ENCODE data around the gene DCXR.
"Not testable (repeated sequence)": the region's sequence is repeated elsewhere in the genome, so short reads cannot be mapped to it uniquely, and the experiment has no call there.

Gene DCXR

GRCh38 chr17:82047914-82048570 lies 10.5 kb upstream of the DCXR start:
- Mint-ChIP-seq H3K9me3 (no peaks in the 10 kb centered on the region), H3K4me1 (ENCODE audit: low read depth) (no peaks in the 10 kb centered on the region), H3K36me3 (ENCODE audit: low read depth) (peaks cover 2% of the 10 kb centered on the region), H3K27me3 (ENCODE audit: low read depth) (no peaks in the 10 kb centered on the region), H3K4me3 (no peak overlapping the region), H3K27ac (peak overlapping the region; percentile 71)
- no peak for DNase-seq (ENCODE audit: low spot score)

- Mint-ChIP-seq H3K36me3 (ENCODE audit: low read depth) (no peaks in the 10 kb centered on the region), H3K27ac (peak overlapping the region; percentile 71), H3K4me1 (ENCODE audit: low read depth) (no peaks in the 10 kb centered on the region), H3K4me3 (no peak overlapping the region), H3K27me3 (ENCODE audit: low read depth) (no peaks in the 10 kb centered on the region), H3K9me3 (no peaks in the 10 kb centered on the region)
- DNase-seq (ENCODE audit: low spot score) = no peak
These were observed 9.9 kb upstream of the DCXR start for GRCh38 chr17:82047379-82047778.

GRCh38 chr17:82046903-82047302 lies 9.4 kb upstream of the DCXR start:
- Mint-ChIP-seq H3K9me3 (no peaks in the 10 kb centered on the region), H3K36me3 (ENCODE audit: low read depth) (no peaks in the 10 kb centered on the region), H3K4me1 (ENCODE audit: low read depth) (no peaks in the 10 kb centered on the region), H3K27ac (no peak overlapping the region), H3K27me3 (ENCODE audit: low read depth) (no peaks in the 10 kb centered on the region), H3K4me3 (no peak overlapping the region)
- DNase-seq (ENCODE audit: low spot score) = no peak

- Mint-ChIP-seq H3K4me3 (no peak overlapping the region), H3K36me3 (ENCODE audit: low read depth) (no peaks in the 10 kb centered on the region), H3K4me1 (ENCODE audit: low read depth) (no peaks in the 10 kb centered on the region), H3K9me3 (no peaks in the 10 kb centered on the region), H3K27me3 (ENCODE audit: low read depth) (no peaks in the 10 kb centered on the region), H3K27ac (no peak overlapping the region)
- DNase-seq (ENCODE audit: low spot score) = no peak
These were observed 8.5 kb upstream of the DCXR start for GRCh38 chr17:82045936-82046484.

- Mint-ChIP-seq H3K9me3 (no peaks in the 10 kb centered on the region), H3K4me1 (ENCODE audit: low read depth) (peaks cover 8% of the 10 kb centered on the region), H3K27me3 (ENCODE audit: low read depth) (no peaks in the 10 kb centered on the region), H3K4me3 (no peak overlapping the region), H3K36me3 (ENCODE audit: low read depth) (no peaks in the 10 kb centered on the region), H3K27ac (no peak overlapping the region)
- no peak for DNase-seq (ENCODE audit: low spot score)
These were observed 6.0 kb upstream of the DCXR start for GRCh38 chr17:82043507-82043906.

- Mint-ChIP-seq H3K4me3 (no peak overlapping the region), H3K27me3 (ENCODE audit: low read depth) (no peaks in the 10 kb centered on the region)
- no peak for DNase-seq (ENCODE audit: low spot score)
These were observed 5.2 kb upstream of the DCXR start for GRCh38 chr17:82042649-82043048.

GRCh38 chr17:82041144-82041814 lies 3.8 kb upstream of the DCXR start:
- Mint-ChIP-seq H3K4me1 (ENCODE audit: low read depth) (peaks cover 12% of the 10 kb centered on the region), H3K27ac (no peak overlapping the region), H3K36me3 (ENCODE audit: low read depth) (no peaks in the 10 kb centered on the region), H3K4me3 (no peak overlapping the region), H3K9me3 (no peaks in the 10 kb centered on the region), H3K27me3 (ENCODE audit: low read depth) (no peaks in the 10 kb centered on the region)
- no peak for DNase-seq (ENCODE audit: low spot score)

More at GRCh38 chr17:82042649-82043048, 5.2 kb upstream of the DCXR start:
- peaks cover 12% of the 10 kb centered on the region for H3K4me1 Mint-ChIP-seq (ENCODE audit: low read depth)
- H3K36me3 Mint-ChIP-seq (ENCODE audit: low read depth) = no peaks in the 10 kb centered on the region
- H3K27ac Mint-ChIP-seq = no peak overlapping the region
- H3K9me3 Mint-ChIP-seq = no peaks in the 10 kb centered on the region

GRCh38 chr17:82039695-82040299 lies 2.3 kb upstream of the DCXR start:
- no peaks in the 10 kb centered on the region for H3K9me3 Mint-ChIP-seq
- DNase-seq (ENCODE audit: low spot score) = no peak
- peaks cover 19% of the 10 kb centered on the region for H3K4me1 Mint-ChIP-seq (ENCODE audit: low read depth)
- H3K4me3 Mint-ChIP-seq = no peak overlapping the region
- H3K27me3 Mint-ChIP-seq (ENCODE audit: low read depth) = no peaks in the 10 kb centered on the region
- H3K27ac Mint-ChIP-seq = no peak overlapping the region
- H3K36me3 Mint-ChIP-seq (ENCODE audit: low read depth) = peaks cover 6% of the 10 kb centered on the region

- Mint-ChIP-seq H3K27ac (peak overlapping the region; percentile 8), H3K4me1 (ENCODE audit: low read depth) (peaks cover 19% of the 10 kb centered on the region)
- not testable (repeated sequence) for H3K36me3 Mint-ChIP-seq (ENCODE audit: low read depth); H3K4me3 Mint-ChIP-seq; H3K27me3 Mint-ChIP-seq (ENCODE audit: low read depth); DNase-seq (ENCODE audit: low spot score); H3K9me3 Mint-ChIP-seq
These were observed 1.4 kb upstream of the DCXR start for GRCh38 chr17:82038796-82039409.

GRCh38 chr17:82037889-82038195 lies 345 bp upstream of the DCXR start:
- H3K36me3 Mint-ChIP-seq (ENCODE audit: low read depth) = peaks cover 8% of the 10 kb centered on the region
- H3K27me3 Mint-ChIP-seq (ENCODE audit: low read depth) = no peaks in the 10 kb centered on the region
- peaks cover 19% of the 10 kb centered on the region for H3K4me1 Mint-ChIP-seq (ENCODE audit: low read depth)
- peak overlapping the region; percentile 97 for H3K27ac Mint-ChIP-seq
- peak overlapping the region; percentile 83 for H3K4me3 Mint-ChIP-seq
- DNase-seq (ENCODE audit: low spot score) = no peak
- H3K9me3 Mint-ChIP-seq = no peaks in the 10 kb centered on the region

GRCh38 chr17:82036634-82037091 lies 834 bp downstream of the DCXR start:
- Mint-ChIP-seq H3K27ac (no peak overlapping the region), H3K4me1 (ENCODE audit: low read depth) (peaks cover 19% of the 10 kb centered on the region), H3K4me3 (peak overlapping the region; percentile 74), H3K9me3 (no peaks in the 10 kb centered on the region), H3K27me3 (ENCODE audit: low read depth) (no peaks in the 10 kb centered on the region), H3K36me3 (ENCODE audit: low read depth) (peaks cover 9% of the 10 kb centered on the region)
- no peak for DNase-seq (ENCODE audit: low spot score)

- Mint-ChIP-seq H3K9me3 (no peaks in the 10 kb centered on the region), H3K4me3 (peak overlapping the region; percentile 74), H3K4me1 (ENCODE audit: low read depth) (peaks cover 19% of the 10 kb centered on the region), H3K27me3 (ENCODE audit: low read depth) (no peaks in the 10 kb centered on the region), H3K36me3 (ENCODE audit: low read depth) (peaks cover 9% of the 10 kb centered on the region), H3K27ac (no peak overlapping the region)
- DNase-seq (ENCODE audit: low spot score) = no peak
These were observed 1.4 kb downstream of the DCXR start for GRCh38 chr17:82035956-82036633.

GRCh38 chr17:82035488-82035887 lies 2.0 kb downstream of the DCXR start:
- Mint-ChIP-seq H3K27me3 (ENCODE audit: low read depth) (no peaks in the 10 kb centered on the region), H3K27ac (no peak overlapping the region), H3K4me3 (peak overlapping the region; percentile 74), H3K4me1 (ENCODE audit: low read depth) (peaks cover 19% of the 10 kb centered on the region), H3K9me3 (no peaks in the 10 kb centered on the region), H3K36me3 (ENCODE audit: low read depth) (peaks cover 9% of the 10 kb centered on the region)
- DNase-seq (ENCODE audit: low spot score) = no peak

Data from T-helper 2 cell treated with Interferon-gamma antibody and Interleukin-4, amounts not matched to agents 5 μg/mL and 100 μg/mL, for 36 hours (primary cell).